K562 (cell line): ENCODE data around the gene COL8A2. TPM values are rescaled to one million over a fixed set of nuclear protein-coding genes. Genes with fewer than 3 reads are reported as not detected.

Experiments
- C11orf30 ChIP-seq: fragments of 450-650 bp; IDR thresholded peaks from 2 replicates; pipeline ENCODE4 v1.6.1; 2016; ENCODE audit warnings: low read depth, mild to moderate bottlenecking
- E2F6 ChIP-seq, 2 experiments: IDR thresholded peaks; 2 replicates each; pipeline ENCODE4 v1.6.1; 2011; ENCODE audit warnings: borderline replicate concordance in 1 of 2, control low read depth in 1 of 2, low read depth in 1 of 2, low read length in 1 of 2, mild to moderate bottlenecking in 1 of 2, mixed read lengths in 1 of 2, moderate library complexity in 1 of 2; ENCODE audit not compliant: insufficient read depth in 1 of 2, insufficient read length in 1 of 2, poor library complexity in 1 of 2, severe bottlenecking in 1 of 2; ENCODE audit errors: extremely low read depth in 1 of 2
- EGR1 ChIP-seq: fragments of 450-650 bp; conservative IDR thresholded peaks from 2 replicates; pipeline ENCODE4 v1.6.1; 2017; ENCODE audit warnings: mild to moderate bottlenecking
- ELF2 ChIP-seq: fragments of 250-450 bp; sonication (Bioruptor Pico); IDR thresholded peaks from 2 replicates; pipeline ENCODE4 v1.5.0; 2021; ENCODE audit warnings: mild to moderate bottlenecking
- ELK1 ChIP-seq: sonication (generic); formaldehyde crosslinking; IDR thresholded peaks from 2 replicates; pipeline ENCODE4 v1.8.1; 2022; ENCODE audit warnings: missing genetic modification reagents
- FOXJ3 ChIP-seq: sonication (generic); formaldehyde crosslinking; IDR thresholded peaks from 2 replicates; pipeline ENCODE4 v1.4.0; 2020; ENCODE audit warnings: mild to moderate bottlenecking, missing genetic modification reagents
- IRF9 ChIP-seq: fragments of 450-650 bp; IDR thresholded peaks from 2 replicates; pipeline ENCODE4 v1.6.1; 2016; ENCODE audit warnings: missing biosample characterization, missing genetic modification characterization
- KLF6 ChIP-seq: fragments of 250-450 bp; sonication (Bioruptor Pico); IDR thresholded peaks from 2 replicates; pipeline ENCODE4 v1.4.0; 2020; ENCODE audit warnings: mild to moderate bottlenecking, moderate library complexity, borderline replicate concordance
- MITF ChIP-seq: IDR thresholded peaks from 2 replicates; pipeline ENCODE4 v1.6.1; 2014; ENCODE audit warnings: antibody characterized with exemption
- NR2C1 ChIP-seq, 2 experiments: fragments of 450-650 bp; IDR thresholded peaks; 2 replicates each; pipeline ENCODE4 v1.6.1; 2017; ENCODE audit warnings: mild to moderate bottlenecking in 2 of 2, antibody characterized with exemption in 1 of 2, inconsistent platforms in 1 of 2, missing compliant biosample characterization in 1 of 2, missing genetic modification characterization in 1 of 2
- NR2F6 ChIP-seq: fragments of 450-650 bp; formaldehyde crosslinking; IDR thresholded peaks from 2 replicates; pipeline ENCODE4 v1.4.0; 2020; ENCODE audit warnings: mild to moderate bottlenecking
- PCBP2 ChIP-seq: fragments of 200-400 bp; formaldehyde crosslinking; IDR thresholded peaks from 2 replicates; pipeline ENCODE4 v1.6.1; 2018; ENCODE audit warnings: low read length, low read depth, mild to moderate bottlenecking, moderate library complexity; ENCODE audit not compliant: poor library complexity, severe bottlenecking
- POLR2A ChIP-seq: fragments of 450-650 bp; conservative IDR thresholded peaks from 2 replicates; pipeline ENCODE4 v1.6.1; 2016
- SMAD3 ChIP-seq: fragments of 450-650 bp; formaldehyde crosslinking; conservative IDR thresholded peaks from 2 replicates; pipeline ENCODE4 v1.4.0; 2020; ENCODE audit warnings: mild to moderate bottlenecking
- ZBTB11 ChIP-seq, 3 experiments: fragments of 200-800 bp in 1 of 3; fragments of 250-450 bp in 1 of 3; fragments of 450-650 bp in 1 of 3; sonication (Bioruptor Pico) in 1 of 3; sonication (Bioruptor generic) in 1 of 3; formaldehyde crosslinking in 1 of 3; IDR thresholded peaks; 2 replicates each; pipeline versions ENCODE4 v1.6.1 to v1.8.0; 2016 to 2022; ENCODE audit warnings: mild to moderate bottlenecking in 2 of 3, missing genetic modification characterization in 2 of 3, missing compliant biosample characterization in 1 of 3, moderate library complexity in 1 of 3
- ZBTB7A ChIP-seq: IDR thresholded peaks from 2 replicates; pipeline ENCODE4 v1.6.1; 2011; ENCODE audit warnings: low read depth, mild to moderate bottlenecking, low read length, moderate library complexity, borderline replicate concordance; ENCODE audit not compliant: control insufficient read depth
- ZKSCAN3 ChIP-seq: fragments of 250-450 bp; sonication (Bioruptor Pico); IDR thresholded peaks from 2 replicates; pipeline ENCODE4 v1.4.0; 2020
- polyA plus RNA-seq, 8 experiments: library from polyadenylated mRNA; depleted of rRNA in 4 of 8; stranded (reverse) in 5 of 8; unstranded in 3 of 8; fragments of >200 nt; fragmentation: Nextera tagmentation in 2 of 8; fragmentation: Illumina TruSeq in 1 of 8; extraction: Ambion mirVana in 2 of 8; extraction: Trizol in 1 of 8; gene quantifications; 2 replicates each; pipeline versions ENCODE4 v1.2.1 to v1.2.3, GENCODE V29; 2011 to 2014; ENCODE audit warnings: inconsistent platforms in 1 of 8, missing spikeins in 1 of 8
- total RNA-seq, 7 experiments: library from RNA; depleted of rRNA in 6 of 7; stranded (reverse); fragments of >200 nt in 6 of 7; fragmentation: Illumina TruSeq in 2 of 7; extraction: Trizol in 2 of 7; gene quantifications; 2 replicates each; pipeline versions ENCODE4 v1.2.1 to v1.2.3, GENCODE V29; 2011 to 2021; ENCODE audit warnings: low replicate concordance in 1 of 7

COL8A2 gene
- total and polyA plus RNA-seq, 9 of the 15 experiments (the other 6 are each of a cell fraction or from before 2014, with no cell fraction given), result 0.03 to 0.14 (median 0.04) TPM; not detected in 5

DNA sequence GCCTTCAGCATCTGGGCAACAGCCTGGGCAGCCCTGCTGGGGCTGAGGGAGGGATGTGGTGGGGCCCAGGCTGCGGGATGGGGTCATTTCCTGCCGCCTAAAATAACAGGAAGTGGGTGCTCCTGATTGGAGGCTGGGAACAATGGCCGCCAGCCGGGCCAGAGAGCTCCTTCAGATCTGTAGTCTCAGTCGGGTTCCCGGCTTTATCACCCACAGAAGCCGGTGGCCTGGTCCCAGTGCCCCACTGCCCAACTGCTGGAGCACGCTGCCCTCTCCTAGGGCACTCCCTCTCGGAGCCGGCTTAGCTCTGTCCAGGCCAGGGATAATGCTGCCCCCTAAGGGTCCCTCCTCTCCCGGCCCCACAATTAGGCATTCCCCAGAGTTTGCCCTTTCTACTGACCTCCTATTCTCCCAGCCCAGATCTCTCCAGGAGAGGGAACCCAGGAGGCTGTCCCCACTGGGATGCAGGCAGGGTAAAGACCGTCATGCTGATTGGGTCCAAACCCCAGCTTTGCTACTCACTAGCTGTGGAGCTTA, 36.0 kb upstream of the COL8A2 start (continued):
- TF ChIP-seq ZBTB11 (CRISPR knock-in tag; IDR thresholded peaks at IDR 0.05) (peak in 2 of 3 experiments; percentile 17 to 52; a peak in 1 of 6 replicates), POLR2A (peak; percentile 70), C11orf30 (peak; percentile 66), MITF (no peak), ZKSCAN3 (no peak), FOXJ3 (CRISPR knock-in tag) (no peak), NR2F6 (CRISPR knock-in tag) (no peak), ELF2 (CRISPR knock-in tag) (peak; percentile 87), NR2C1 (IDR thresholded peaks at IDR 0.05) (no peak; the same call in 1 of the 2 replicates), NR2C1 (tag; IDR thresholded peaks at IDR 0.05) (peak; percentile 57), ELK1 (no peak), ZBTB7A (peak; percentile 44; the same call in 1 of the 2 replicates), PCBP2 (no peak), EGR1 (no peak), SMAD3 (0 out of 2 replicates have a peak, but pooled peaks have one; percentile 54), KLF6 (CRISPR knock-in tag) (peak; percentile 23; the same call in 1 of the 2 replicates), E2F6 (IDR thresholded peaks at IDR 0.05; ENCODE audit: borderline replicate concordance in 1 of 2, extremely low read depth in 1 of 2, insufficient read depth in 1 of 2, insufficient read length in 1 of 2, low read depth in 1 of 2, low read length in 1 of 2, poor library complexity in 1 of 2, severe bottlenecking in 1 of 2) (peak in 1 of 2 experiments; percentile 49), IRF9 (tag) (no peak)
